NT2/D1 (cell line): Measurements from ENCODE around the gene NUDT5.
"Not testable (repeated sequence)": the region's sequence is repeated elsewhere in the genome, so short reads cannot be mapped to it uniquely, and the experiment has no call there.

Source experiments
- DNase-seq: peaks from one replicate; pipeline ENCODE4 v3.0.0-alpha.2; 2011; ENCODE audit warnings: low read depth, low spot score
- H3K27me3 ChIP-seq: 2 replicates; pipeline ENCODE4 v1.6.0; 2011; ENCODE audit warnings: mild to moderate bottlenecking; ENCODE audit not compliant: insufficient read length, insufficient read depth
- H3K36me3 ChIP-seq: 2 replicates; pipeline ENCODE4 v1.6.1; 2011; ENCODE audit warnings: mild to moderate bottlenecking, low read length, mixed read lengths; ENCODE audit not compliant: insufficient read depth, insufficient read length
- H3K4me1 ChIP-seq: 2 replicates; pipeline ENCODE4 v1.5.1; 2011; ENCODE audit not compliant: insufficient read depth, insufficient read length
- H3K4me3 ChIP-seq: 2 replicates; pipeline ENCODE4 v1.5.1; 2011; ENCODE audit warnings: low read depth; ENCODE audit not compliant: insufficient read length
- H3K9ac ChIP-seq: 2 replicates; pipeline ENCODE4 v1.6.0; 2011; ENCODE audit warnings: low read depth; ENCODE audit not compliant: insufficient read length
- H3K9me3 ChIP-seq: 2 replicates; pipeline ENCODE4 v1.5.1; 2011; ENCODE audit warnings: mild to moderate bottlenecking, low read length; ENCODE audit not compliant: insufficient read depth
- SUZ12 ChIP-seq: IDR thresholded peaks from 2 replicates; pipeline ENCODE4 v1.6.1; 2011; ENCODE audit not compliant: insufficient read length, insufficient read depth; ENCODE audit errors: extremely low read depth
- YY1 ChIP-seq: IDR thresholded peaks from 2 replicates; pipeline ENCODE4 v1.6.1; 2011; ENCODE audit not compliant: insufficient read length, insufficient read depth
- ZNF274 ChIP-seq: IDR thresholded peaks from 2 replicates; pipeline ENCODE4 v1.6.1; 2011; ENCODE audit warnings: mild to moderate bottlenecking, low read depth, low read length

The NUDT5 gene

GRCh38 chr10:12195603-12196506 lies at the start of gene NUDT5, which contains the start of gene CDC123:
NUDT5 (minus strand) TSS chr10:12195891; CDS start chr10:12186291, 9,600 bp downstream.
CDC123 (plus strand) TSS chr10:12196188; CDS start chr10:12196246, 58 bp downstream.
- no peaks in the 10 kb centered on the region for H3K27me3 ChIP-seq
- peak; percentile 67 for DNase-seq
- no peak for TF ChIP-seq SUZ12
- no peak for TF ChIP-seq ZNF274
- no peak for TF ChIP-seq YY1
- H3K9me3 ChIP-seq, result no peaks in the 10 kb centered on the region
- H3K9ac ChIP-seq, result peak within 1 kb of the TSS; percentile 96
- H3K36me3 ChIP-seq, result peaks cover 33% of the 10 kb centered on the region
- peak within 1 kb of the TSS; percentile 96 for H3K4me3 ChIP-seq
- H3K4me1 ChIP-seq, result peaks cover 2% of the 10 kb centered on the region

- H3K27me3 ChIP-seq, result no peaks in the 10 kb centered on the region
- H3K4me1 ChIP-seq, result no peaks in the 10 kb centered on the region
- no peak overlapping the region for H3K9ac ChIP-seq
- H3K4me3 ChIP-seq, result no peak overlapping the region
- no peak for DNase-seq
- H3K36me3 ChIP-seq, result peaks cover 60% of the 10 kb centered on the region
- no peaks in the 10 kb centered on the region for H3K9me3 ChIP-seq
- TF ChIP-seq YY1 (no peak), SUZ12 (no peak), ZNF274 (no peak)
Measured at GRCh38 chr10:12243864-12244620, 48.4 kb upstream of the NUDT5 start.

GRCh38 chr10:12241810-12242529 lies 46.3 kb upstream of the NUDT5 start:
- H3K4me1 ChIP-seq, result no peaks in the 10 kb centered on the region
- no peak overlapping the region for H3K4me3 ChIP-seq
- H3K27me3 ChIP-seq, result no peaks in the 10 kb centered on the region
- no peak for TF ChIP-seq ZNF274
- TF ChIP-seq YY1, result no peak
- TF ChIP-seq SUZ12, result no peak
- peaks cover 71% of the 10 kb centered on the region for H3K36me3 ChIP-seq
- no peak overlapping the region for H3K9ac ChIP-seq
- DNase-seq, result no peak
- H3K9me3 ChIP-seq, result no peaks in the 10 kb centered on the region

- no peak overlapping the region for H3K9ac ChIP-seq
- no peak for TF ChIP-seq YY1
- H3K4me1 ChIP-seq, result no peaks in the 10 kb centered on the region
- H3K4me3 ChIP-seq, result no peak overlapping the region
- no peaks in the 10 kb centered on the region for H3K27me3 ChIP-seq
- no peak for DNase-seq
- no peaks in the 10 kb centered on the region for H3K9me3 ChIP-seq
- peaks cover 72% of the 10 kb centered on the region for H3K36me3 ChIP-seq
Measured at GRCh38 chr10:12238821-12239220, 43.1 kb upstream of the NUDT5 start.

GRCh38 chr10:12237265-12238220 lies 41.9 kb upstream of the NUDT5 start:
- H3K9me3 ChIP-seq, result no peaks in the 10 kb centered on the region
- TF ChIP-seq ZNF274 (no peak), YY1 (no peak), SUZ12 (no peak)
- no peak for DNase-seq
- H3K4me1 ChIP-seq, result no peaks in the 10 kb centered on the region
- H3K9ac ChIP-seq, result no peak overlapping the region
- H3K27me3 ChIP-seq, result no peaks in the 10 kb centered on the region
- no peak overlapping the region for H3K4me3 ChIP-seq
- H3K36me3 ChIP-seq, result peaks cover 73% of the 10 kb centered on the region

- no peak overlapping the region for H3K9ac ChIP-seq
- H3K9me3 ChIP-seq, result no peaks in the 10 kb centered on the region
- H3K4me1 ChIP-seq, result no peaks in the 10 kb centered on the region
- no peak overlapping the region for H3K4me3 ChIP-seq
- H3K27me3 ChIP-seq, result no peaks in the 10 kb centered on the region
- H3K36me3 ChIP-seq, result peaks cover 73% of the 10 kb centered on the region
- no peak for DNase-seq
- no peak for TF ChIP-seq YY1
- TF ChIP-seq ZNF274, result no peak
- TF ChIP-seq SUZ12, result no peak
Measured at GRCh38 chr10:12235796-12236195, 40.1 kb upstream of the NUDT5 start.

GRCh38 chr10:12235116-12235694 lies 39.5 kb upstream of the NUDT5 start:
- Histone ChIP-seq H3K36me3 (peaks cover 69% of the 10 kb centered on the region), H3K4me3 (no peak overlapping the region), H3K27me3 (no peaks in the 10 kb centered on the region), H3K9ac (no peak overlapping the region), H3K9me3 (no peaks in the 10 kb centered on the region), H3K4me1 (no peaks in the 10 kb centered on the region)
- no peak for DNase-seq
- no peak for TF ChIP-seq SUZ12
- no peak for TF ChIP-seq YY1
- TF ChIP-seq ZNF274, result no peak

GRCh38 chr10:12234687-12235086 lies 39.0 kb upstream of the NUDT5 start:
- H3K4me3 ChIP-seq, H3K9me3 ChIP-seq, H3K27me3 ChIP-seq, DNase-seq, H3K4me1 ChIP-seq, H3K9ac ChIP-seq: not testable (repeated sequence)
- peaks cover 69% of the 10 kb centered on the region for H3K36me3 ChIP-seq
